Measurements from ENCODE around the gene TNFAIP3.

Gene TNFAIP3

GRCh38 chr6:137845460-137845859, 21.6 kb upstream of the TNFAIP3 start:
- no peak for DNase-seq (ENCODE audit: low spot score)

DNA sequence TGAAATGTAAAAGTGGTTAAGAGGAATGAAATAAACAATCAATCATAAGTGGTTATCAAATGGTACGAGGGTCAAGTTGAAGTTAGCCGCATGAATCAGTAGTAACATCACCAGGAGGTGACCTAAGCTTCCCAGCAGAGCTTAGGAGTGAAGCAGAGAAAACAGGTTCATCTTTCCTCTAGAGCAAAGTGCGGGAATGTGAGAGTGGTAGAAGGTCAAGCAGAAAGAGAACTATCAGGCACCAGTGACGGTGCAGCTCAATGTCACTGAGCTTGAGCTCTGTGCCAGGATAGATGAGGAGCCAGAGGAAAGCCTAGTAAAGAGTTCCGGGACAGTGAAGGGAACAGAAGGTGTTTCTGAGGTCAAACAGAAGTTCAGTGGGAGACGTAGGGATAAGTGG, 20.8 kb upstream of the TNFAIP3 start:
- no peak for DNase-seq (ENCODE audit: low spot score)

GRCh38 chr6:137846772-137847313, 20.2 kb upstream of the TNFAIP3 start:
- DNase-seq (ENCODE audit: low spot score), result no peak

DNA sequence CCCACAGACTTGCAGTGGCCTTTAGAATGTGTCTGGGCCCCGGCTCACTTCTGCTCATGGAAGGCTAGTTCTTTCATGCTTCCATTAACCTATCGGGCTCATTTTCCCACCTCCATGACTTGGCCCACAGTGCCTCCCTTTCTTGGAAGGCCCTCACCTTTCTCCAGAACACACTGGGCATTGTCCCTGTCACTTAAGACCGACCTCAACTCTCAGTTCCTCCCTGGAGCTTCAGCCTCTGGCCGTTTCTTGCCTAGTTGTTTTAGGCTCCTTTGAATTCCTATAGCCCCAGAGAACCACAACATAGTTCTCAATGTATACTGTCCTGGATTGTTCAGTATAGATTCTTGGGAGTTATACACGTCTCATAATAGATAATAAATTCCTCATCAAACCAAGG, 19.3 kb upstream of the TNFAIP3 start:
- DNase-seq (ENCODE audit: low spot score), result no peak

GRCh38 chr6:137848672-137849071, 18.4 kb upstream of the TNFAIP3 start:
- no peak for DNase-seq (ENCODE audit: low spot score)

GRCh38 chr6:137849181-137849980, 17.7 kb upstream of the TNFAIP3 start:
- no peak for DNase-seq (ENCODE audit: low spot score)

GRCh38 chr6:137849981-137850714, 16.9 kb upstream of the TNFAIP3 start:
- no peak for DNase-seq (ENCODE audit: low spot score)

- DNase-seq (ENCODE audit: low spot score), result no peak
Measured at GRCh38 chr6:137850816-137851602, 16.1 kb upstream of the TNFAIP3 start.

GRCh38 chr6:137851669-137852068, 15.4 kb upstream of the TNFAIP3 start:
- DNase-seq (ENCODE audit: low spot score), result no peak

- no peak for DNase-seq (ENCODE audit: low spot score)
Measured at GRCh38 chr6:137852346-137852745, 14.7 kb upstream of the TNFAIP3 start.

DNA sequence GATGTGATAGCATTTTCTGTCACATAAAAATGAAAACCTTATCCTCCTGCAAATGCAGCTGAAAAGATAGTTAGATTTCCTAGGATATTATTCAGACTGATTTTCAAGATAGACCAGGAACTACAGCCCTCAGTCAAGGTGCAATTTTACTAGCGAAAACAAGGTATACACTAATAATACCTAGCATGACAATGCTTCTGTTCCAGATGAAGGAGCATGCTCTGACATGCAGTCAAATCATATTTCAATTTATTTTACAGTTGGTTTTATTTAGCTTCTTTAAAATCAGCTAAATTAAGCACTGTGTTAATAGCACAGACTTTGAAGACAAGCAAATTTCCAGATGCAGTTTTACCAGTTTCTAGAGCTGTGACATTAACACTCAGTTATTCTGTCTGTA, 14.2 kb upstream of the TNFAIP3 start:
- DNase-seq (ENCODE audit: low spot score), result no peak

DNA sequence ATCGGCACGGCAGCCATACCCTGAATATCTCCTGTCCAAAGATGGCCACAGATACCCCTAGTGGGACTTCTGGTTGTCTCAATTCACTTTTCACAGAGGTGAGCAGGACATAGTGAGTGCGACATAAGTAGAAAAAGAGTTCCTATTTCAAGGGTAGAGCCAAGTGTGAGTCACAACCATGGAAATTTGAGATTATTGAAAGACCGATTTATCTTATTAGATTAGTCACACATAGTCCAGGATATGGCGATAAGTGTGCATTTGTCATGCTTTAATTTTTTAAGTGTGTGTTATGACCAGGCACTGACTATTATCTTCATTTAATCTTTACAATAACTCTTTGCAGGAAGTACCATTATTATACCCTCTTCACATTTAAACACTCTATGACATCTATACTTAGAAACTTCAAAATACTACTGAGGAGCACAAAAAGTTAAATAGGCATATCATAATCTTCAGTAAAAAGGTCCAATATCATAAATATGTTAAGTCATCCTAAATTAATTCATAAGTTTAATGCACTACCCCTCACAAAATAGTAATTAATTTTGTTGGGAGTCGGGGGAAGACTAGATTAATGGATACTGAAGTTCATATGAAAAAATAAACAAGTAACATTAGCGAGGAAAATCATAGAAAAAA, 13.4 kb upstream of the TNFAIP3 start:
- DNase-seq (ENCODE audit: low spot score), result no peak

- DNase-seq (ENCODE audit: low spot score), result no peak
Measured at GRCh38 chr6:137856138-137856898, 10.7 kb upstream of the TNFAIP3 start.

GRCh38 chr6:137859025-137859424, 8.0 kb upstream of the TNFAIP3 start:
- DNase-seq (ENCODE audit: low spot score), result no peak

DNA sequence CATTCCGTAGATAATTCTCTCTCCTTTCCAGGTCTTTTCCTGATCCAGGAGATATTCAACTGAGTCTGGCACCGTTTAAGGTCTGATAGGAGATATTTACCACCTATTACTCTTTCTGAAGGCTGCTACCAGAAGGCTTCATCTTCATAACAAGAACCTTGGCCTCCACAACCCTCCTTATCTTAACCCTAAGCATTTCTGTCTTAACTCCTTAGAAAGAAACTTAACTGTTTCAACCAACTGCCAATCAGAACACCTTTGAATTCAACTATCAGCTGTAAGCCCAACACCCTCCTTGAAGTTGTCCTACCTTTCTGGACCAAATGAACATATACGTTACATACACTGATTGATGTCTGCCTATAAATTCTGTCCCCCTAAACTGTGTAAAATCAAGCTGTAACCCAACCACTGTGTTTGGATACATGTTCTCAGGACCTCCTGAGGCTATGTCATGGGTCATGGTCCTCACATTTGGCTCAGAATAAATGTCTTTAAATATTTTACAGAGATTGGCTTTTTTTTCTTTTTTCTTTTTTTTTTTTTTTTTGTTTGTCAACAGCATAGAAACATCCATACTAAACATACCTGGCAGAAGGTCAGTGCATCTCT, 6.6 kb upstream of the TNFAIP3 start:
- DNase-seq (ENCODE audit: low spot score), result no peak

- no peak for DNase-seq (ENCODE audit: low spot score)
Measured at GRCh38 chr6:137861550-137862337, 5.3 kb upstream of the TNFAIP3 start.

DNA sequence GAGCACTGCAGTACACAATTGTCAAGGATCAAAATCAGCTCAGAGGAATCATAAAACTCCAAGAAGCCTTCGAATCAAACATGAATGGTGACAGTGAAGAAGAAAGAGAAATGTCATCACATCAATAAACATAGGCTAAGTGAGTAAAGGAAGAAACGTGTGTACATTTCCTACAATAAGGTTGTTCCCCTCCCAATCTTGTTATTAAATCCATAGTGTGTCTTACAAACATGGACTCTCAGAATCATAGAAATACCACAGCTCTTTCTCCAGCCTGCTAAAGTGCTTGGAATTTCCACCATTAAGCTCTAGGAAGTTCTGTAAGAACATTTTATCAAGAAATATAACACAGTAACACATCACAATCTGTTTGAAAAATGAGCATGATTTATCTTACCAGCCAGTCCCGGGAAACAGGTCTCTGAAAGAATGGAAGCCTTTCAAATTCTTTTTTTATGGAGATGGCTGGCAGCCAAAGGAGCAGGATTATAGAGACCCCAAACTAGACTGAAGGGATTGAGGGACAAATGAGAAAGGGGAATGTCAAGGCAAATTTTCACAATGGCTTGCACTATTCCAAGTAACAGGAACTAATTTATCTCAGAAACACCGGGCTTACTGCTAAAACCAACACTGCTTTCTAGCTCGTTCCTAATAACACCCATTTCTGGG, 4.5 kb upstream of the TNFAIP3 start:
- no peak for DNase-seq (ENCODE audit: low spot score)

- DNase-seq (ENCODE audit: low spot score), result no peak
Measured at GRCh38 chr6:137863091-137863797, 3.8 kb upstream of the TNFAIP3 start.
